Measurements from ENCODE around the gene FAM227B. TPM values are rescaled to one million over a fixed set of nuclear protein-coding genes. Genes with fewer than 3 reads are reported as not detected.
"Not testable (repeated sequence)": the region's sequence is repeated elsewhere in the genome, so short reads cannot be mapped to it uniquely, and the experiment has no call there.

The FAM227B gene
- total and polyA plus RNA-seq, 9 donors, result 7.0 to 21.8 (median 11.5) TPM

DNA sequence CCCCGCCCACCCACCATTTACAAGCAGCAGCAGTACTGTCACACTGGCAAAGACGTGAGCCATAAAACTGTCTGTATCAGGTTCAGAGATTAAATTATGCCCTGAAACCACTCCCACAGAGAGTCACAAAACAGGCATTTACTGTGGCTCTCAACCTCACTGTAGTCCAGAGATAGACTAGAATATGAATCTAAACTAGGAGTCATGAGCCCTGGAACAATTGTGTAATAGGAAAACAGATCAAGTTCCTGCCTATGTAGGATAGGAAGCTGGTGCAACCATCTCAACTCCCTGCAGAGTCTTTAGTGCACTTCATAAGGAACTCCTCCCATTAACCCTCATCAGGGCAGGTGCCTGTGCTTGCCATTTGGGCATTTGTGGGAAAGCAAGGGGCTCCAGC is 61.7 kb downstream of the FAM227B start:
- no peaks in the 10 kb centered on the region for H3K27me3 ChIP-seq
- H3K27ac ChIP-seq, result no peak overlapping the region
- H3K4me3 ChIP-seq, result no peak overlapping the region
- DNase-seq, result no peak
- H3K9me3 ChIP-seq, result no peaks in the 10 kb centered on the region
- H3K36me3 ChIP-seq, result no peaks in the 10 kb centered on the region
- intact Hi-C loops (cut with DNase I), result no loop called here
- no peaks in the 10 kb centered on the region for H3K4me1 ChIP-seq (ENCODE audit: insufficient read depth)
- WGBS, 3 donors, result 92 to 96% (median 95%) methylated on average over 2 of the region's 2 CpGs
- TF ChIP-seq CTCF (IDR thresholded peaks at IDR 0.05) (no peak), EP300 (IDR thresholded peaks at IDR 0.05) (no peak), POLR2A (IDR thresholded peaks at IDR 0.05) (no peak)

DNA sequence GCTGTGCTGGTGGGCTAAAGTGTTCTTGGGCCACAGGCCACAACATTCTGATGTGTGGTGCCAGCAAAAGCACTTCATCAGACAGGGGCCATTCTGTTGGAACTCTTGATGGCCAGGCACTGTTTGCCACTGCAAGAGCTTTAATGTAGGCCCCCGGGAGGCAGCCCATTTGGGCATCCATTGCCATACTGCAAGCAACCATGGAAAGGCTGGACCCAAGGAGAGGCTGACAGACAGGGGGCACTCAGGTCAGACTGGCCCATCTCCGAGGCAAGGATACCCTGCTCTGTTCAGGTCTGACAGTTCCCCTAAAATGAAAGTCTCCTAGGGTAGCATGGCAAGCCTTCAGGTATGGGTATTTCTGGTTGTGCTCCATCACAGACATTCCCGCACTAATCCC is 64.2 kb downstream of the FAM227B start:
- Histone ChIP-seq H3K9me3 (no peaks in the 10 kb centered on the region), H3K36me3 (no peaks in the 10 kb centered on the region), H3K4me3 (no peak overlapping the region), H3K27ac (no peak overlapping the region), H3K4me1 (ENCODE audit: insufficient read depth) (no peaks in the 10 kb centered on the region), H3K27me3 (no peaks in the 10 kb centered on the region)
- no peak for DNase-seq
- intact Hi-C loops (cut with DNase I), result no loop called here
- 85 to 95% (median 91%) methylated on average over 3 of the region's 3 CpGs for WGBS, 3 donors
- no peak for TF ChIP-seq CTCF (IDR thresholded peaks at IDR 0.05)
- no peak for TF ChIP-seq POLR2A (IDR thresholded peaks at IDR 0.05)
- no peak for TF ChIP-seq EP300 (IDR thresholded peaks at IDR 0.05)

GRCh38 chr15:49550342-49550741 is 70.3 kb downstream of the FAM227B start:
- DNase-seq; H3K9me3 ChIP-seq; H3K27me3 ChIP-seq; H3K36me3 ChIP-seq; intact Hi-C loops (cut with DNase I); H3K4me1 ChIP-seq (ENCODE audit: insufficient read depth); H3K4me3 ChIP-seq; H3K27ac ChIP-seq: not testable (repeated sequence)
- WGBS, 3 donors, result 87 to 95% (median 91%) methylated on average over 12 to 24 of the region's 30 CpGs

- TF ChIP-seq CTCF (IDR thresholded peaks at IDR 0.05) (no peak), POLR2A (IDR thresholded peaks at IDR 0.05) (no peak), EP300 (IDR thresholded peaks at IDR 0.05) (no peak)
- intact Hi-C loops (cut with DNase I), result no loop called here
- no peak for DNase-seq
- no peaks in the 10 kb centered on the region for H3K4me1 ChIP-seq (ENCODE audit: insufficient read depth)
- H3K27me3 ChIP-seq, result no peaks in the 10 kb centered on the region
- no peaks in the 10 kb centered on the region for H3K9me3 ChIP-seq
- H3K36me3 ChIP-seq, result no peaks in the 10 kb centered on the region
- no peak overlapping the region for H3K4me3 ChIP-seq
- H3K27ac ChIP-seq, result no peak overlapping the region
Measured at GRCh38 chr15:49538520-49538919, 82.1 kb downstream of the FAM227B start.

- WGBS, 3 donors, result 90 to 94% (median 92%) methylated on average over 1 of the region's 1 CpG
- Histone ChIP-seq H3K4me3 (no peak overlapping the region), H3K9me3 (no peaks in the 10 kb centered on the region), H3K27me3 (no peaks in the 10 kb centered on the region), H3K4me1 (ENCODE audit: insufficient read depth) (no peaks in the 10 kb centered on the region), H3K36me3 (no peaks in the 10 kb centered on the region), H3K27ac (no peak overlapping the region)
- no peak for TF ChIP-seq POLR2A (IDR thresholded peaks at IDR 0.05)
- no peak for TF ChIP-seq CTCF (IDR thresholded peaks at IDR 0.05)
- TF ChIP-seq EP300 (IDR thresholded peaks at IDR 0.05), result no peak
- no peak for DNase-seq
- intact Hi-C loops (cut with DNase I), result no loop called here
Measured at GRCh38 chr15:49530092-49530491, 90.5 kb downstream of the FAM227B start.
